GM10248 (cell line): Measurements from ENCODE around the gene CNTRL.
"Not testable (repeated sequence)": the region's sequence is repeated elsewhere in the genome, so short reads cannot be mapped to it uniquely, and the experiment has no call there.

ENCODE experiments used
- CTCF ChIA-PET: fragments of 300-600 bp; sonication (Branson Sonifier 250); formaldehyde crosslinking; extraction: SDS; loops from one replicate; lab custom pipeline; 2021; ENCODE audit warnings: antibody characterized with exemption; lab: Yijun Ruan, JAX
- POLR2A ChIA-PET: fragments of 350-650 bp; sonication (Branson Sonifier 250); formaldehyde crosslinking; extraction: SDS; loops from one replicate; lab custom pipeline; 2020; ENCODE audit warnings: antibody characterized with exemption; lab: Yijun Ruan, JAX
- DNase-seq: peaks from one replicate; pipeline ENCODE4 v3.0.0; 2012; ENCODE audit errors: extremely low spot score
- CTCF ChIP-seq: IDR thresholded peaks from 2 replicates; pipeline ENCODE4 v1.5.1; 2012; ENCODE audit warnings: mild to moderate bottlenecking, low read depth; ENCODE audit errors: extremely low read depth, missing control alignments, control extremely low read depth

Gene CNTRL

GRCh38 chr9:121178676-121179372 lies 104.1 kb downstream of the CNTRL start:
- no peak for TF ChIP-seq CTCF
- ChIA-PET POLR2A (no interaction called here), CTCF (interaction anchor here (1.3 kb wide), 2 partner anchors 9 to 13 kb away, joined by 3 to 4 read pairs; no protein-coding TSS in a partner anchor)
- no peak for DNase-seq

- CTCF ChIA-PET, result interaction anchor here (1.3 kb wide), 1 partner anchor 14 kb away, joined by 4 read pairs; no protein-coding TSS in a partner anchor
- DNase-seq, POLR2A ChIA-PET: not testable (repeated sequence)
These were observed 104.6 kb downstream of the CNTRL start for GRCh38 chr9:121179373-121179721.

- no peak for TF ChIP-seq CTCF
- DNase-seq, result no peak
- POLR2A ChIA-PET, result interaction anchor here (0.5 kb wide), 1 partner anchor 299 kb away, joined by 5 read pairs; no protein-coding TSS in a partner anchor
- CTCF ChIA-PET, result interaction anchor here (0.9 to 1.2 kb wide), 2 partner anchors 9 to 22 kb away, joined by 3 read pairs; partner anchors contain the start of gene RAB14
These were observed 105.4 kb downstream of the CNTRL start for GRCh38 chr9:121179930-121180681.

GRCh38 chr9:121182101-121182836 lies 107.5 kb downstream of the CNTRL start:
- ChIA-PET CTCF (interaction anchor here (1.1 to 1.3 kb wide), 2 partner anchors 9 to 20 kb away, joined by 4 read pairs; partner anchors contain the start of gene RAB14), POLR2A (no interaction called here)
- TF ChIP-seq CTCF, result no peak
- DNase-seq, result no peak

- ChIA-PET POLR2A (no interaction called here), CTCF (interaction anchor here (5.3 kb wide), 1 partner anchor 12 kb away, joined by 37 read pairs; no protein-coding TSS in a partner anchor)
- DNase-seq, result no peak
- TF ChIP-seq CTCF, result no peak
These were observed 108.2 kb downstream of the CNTRL start for GRCh38 chr9:121182989-121183388.

GRCh38 chr9:121183666-121184423 lies 109.1 kb downstream of the CNTRL start:
- POLR2A ChIA-PET, result interaction anchor here (1.1 kb wide), 1 partner anchor 9 kb away, joined by 3 read pairs; no protein-coding TSS in a partner anchor
- DNase-seq, result no peak
- TF ChIP-seq CTCF, result no peak
- CTCF ChIA-PET, result interaction anchor here (0.9 to 5.3 kb wide), 5 partner anchors 8 to 64 kb away, joined by 3 to 37 read pairs (median 4); no protein-coding TSS in a partner anchor
